Upper lobe of right lung (tissue), 1 donor: Measurements from ENCODE around the gene THYN1. TPM values are rescaled to one million over a fixed set of nuclear protein-coding genes. Genes with fewer than 3 reads are reported as not detected.

Source experiments
- ATAC-seq: fragments of 200-7000 bp; cut with Tn5 transposase; one replicate; pipeline ENCODE4 v1.9.1; 2020; ENCODE audit warnings: mild to moderate bottlenecking, moderate library complexity
- DNase-seq: peaks from one replicate; pipeline ENCODE4 v3.0.0-alpha.2; 2020
- H3K27ac ChIP-seq: fragments of 200-600 bp; one replicate; pipeline ENCODE4 v1.8.0; 2022
- H3K27me3 ChIP-seq: fragments of 200-600 bp; one replicate; pipeline ENCODE4 v1.8.0; 2022; ENCODE audit warnings: mild to moderate bottlenecking
- H3K36me3 ChIP-seq: fragments of 200-600 bp; one replicate; pipeline ENCODE4 v1.8.0; 2022
- H3K4me1 ChIP-seq: fragments of 200-600 bp; one replicate; pipeline ENCODE4 v1.8.0; 2022
- H3K4me3 ChIP-seq: fragments of 200-600 bp; one replicate; pipeline ENCODE4 v1.8.0; 2022; ENCODE audit warnings: mild to moderate bottlenecking
- H3K9me3 ChIP-seq: fragments of 200-600 bp; one replicate; pipeline ENCODE4 v1.8.0; 2022
- intact Hi-C: fragments of 100-400 bp; cut with DNase I; formaldehyde crosslinking; loops from one replicate; pipeline ENCODE4 v1.11.0; 2022
- total RNA-seq: library from RNA; stranded (reverse); fragmentation: NEBNext Ultra II Directional; extraction: Animal tissue kit (Norgen Biotek cat#: 25700); gene quantifications from one replicate; pipeline ENCODE4 v1.2.1, GENCODE V29; 2021
- TF ChIP-seq, protein P1 (sequence below): fragments of 200-600 bp; IDR thresholded peaks from one replicate; pipeline ENCODE4 v1.8.0; 2022; ENCODE audit warnings: antibody characterized with exemption
- donor health status: DM: no; HTN: yes; CAD: no; lungs with severe emphysema.

THYN1 gene
- total RNA-seq, 1 donor from 2014 or later, result 33.8 TPM

- H3K4me3 ChIP-seq, result no peak overlapping the region
- intact Hi-C loops, result no loop called here
- peaks cover 16% of the 10 kb centered on the region for H3K4me1 ChIP-seq
- no peak overlapping the region for H3K27ac ChIP-seq
- no peak for ATAC-seq
- H3K27me3 ChIP-seq, result no peaks in the 10 kb centered on the region
- peaks cover 36% of the 10 kb centered on the region for H3K36me3 ChIP-seq
- no peaks in the 10 kb centered on the region for H3K9me3 ChIP-seq
- TF ChIP-seq, protein P1, sequence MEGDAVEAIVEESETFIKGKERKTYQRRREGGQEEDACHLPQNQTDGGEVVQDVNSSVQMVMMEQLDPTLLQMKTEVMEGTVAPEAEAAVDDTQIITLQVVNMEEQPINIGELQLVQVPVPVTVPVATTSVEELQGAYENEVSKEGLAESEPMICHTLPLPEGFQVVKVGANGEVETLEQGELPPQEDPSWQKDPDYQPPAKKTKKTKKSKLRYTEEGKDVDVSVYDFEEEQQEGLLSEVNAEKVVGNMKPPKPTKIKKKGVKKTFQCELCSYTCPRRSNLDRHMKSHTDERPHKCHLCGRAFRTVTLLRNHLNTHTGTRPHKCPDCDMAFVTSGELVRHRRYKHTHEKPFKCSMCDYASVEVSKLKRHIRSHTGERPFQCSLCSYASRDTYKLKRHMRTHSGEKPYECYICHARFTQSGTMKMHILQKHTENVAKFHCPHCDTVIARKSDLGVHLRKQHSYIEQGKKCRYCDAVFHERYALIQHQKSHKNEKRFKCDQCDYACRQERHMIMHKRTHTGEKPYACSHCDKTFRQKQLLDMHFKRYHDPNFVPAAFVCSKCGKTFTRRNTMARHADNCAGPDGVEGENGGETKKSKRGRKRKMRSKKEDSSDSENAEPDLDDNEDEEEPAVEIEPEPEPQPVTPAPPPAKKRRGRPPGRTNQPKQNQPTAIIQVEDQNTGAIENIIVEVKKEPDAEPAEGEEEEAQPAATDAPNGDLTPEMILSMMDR, result no peak
- DNase-seq, result no peak
Measured at GRCh38 chr11:134264966-134265764, 12.0 kb upstream of the THYN1 start.

DNA sequence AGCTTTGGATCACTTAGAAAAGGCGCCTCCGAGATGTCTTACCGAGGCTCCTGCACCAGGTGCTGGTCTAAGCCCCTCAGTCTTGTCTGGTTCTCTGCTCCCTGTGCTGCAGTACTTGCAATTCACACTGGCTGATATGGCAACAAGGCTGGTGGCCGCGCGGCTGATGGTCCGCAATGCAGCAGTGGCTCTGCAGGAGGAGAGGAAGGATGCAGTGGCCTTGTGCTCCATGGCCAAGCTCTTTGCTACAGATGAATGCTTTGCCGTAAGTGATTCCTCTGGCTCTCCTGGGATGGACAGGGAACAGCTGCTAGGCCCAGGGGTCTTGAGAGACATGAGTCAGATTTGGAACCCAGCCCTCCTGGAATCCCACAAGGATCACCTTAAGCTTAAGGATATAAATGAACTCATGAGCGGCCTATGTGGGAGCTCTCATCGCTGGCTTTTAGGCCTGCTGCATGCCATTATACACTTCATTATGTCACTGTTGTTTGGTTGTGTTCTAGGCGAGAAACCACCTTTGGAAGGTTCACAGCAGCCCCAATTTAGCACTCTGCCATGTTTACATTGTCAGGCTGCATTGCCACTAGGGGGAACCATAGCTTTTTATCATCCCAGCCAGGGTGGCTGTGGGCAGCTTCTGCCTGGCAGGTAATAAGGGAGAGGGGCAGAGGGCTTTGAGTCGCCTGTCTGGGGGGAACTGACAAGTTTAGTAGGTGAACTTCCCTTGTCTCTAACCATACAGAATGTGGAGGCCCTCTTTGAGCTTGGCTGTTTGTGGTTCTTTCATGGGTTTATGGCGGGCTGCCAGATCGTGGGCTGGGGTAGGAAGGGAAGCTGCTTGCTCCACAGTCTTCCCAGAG lies 8.7 kb upstream of the THYN1 start:
- no peak overlapping the region for H3K4me3 ChIP-seq
- no peak overlapping the region for H3K27ac ChIP-seq
- peak; percentile 35 for ATAC-seq
- TF ChIP-seq, protein P1, result peak; percentile 51
- H3K36me3 ChIP-seq, result peaks cover 60% of the 10 kb centered on the region
- no peak for DNase-seq
- no peaks in the 10 kb centered on the region for H3K9me3 ChIP-seq
- intact Hi-C loops, result no loop called here
- peaks cover 6% of the 10 kb centered on the region for H3K4me1 ChIP-seq
- no peaks in the 10 kb centered on the region for H3K27me3 ChIP-seq

GRCh38 chr11:134260983-134261382 lies 7.8 kb upstream of the THYN1 start:
- DNase-seq, result no peak
- intact Hi-C loops, result no loop called here

DNA sequence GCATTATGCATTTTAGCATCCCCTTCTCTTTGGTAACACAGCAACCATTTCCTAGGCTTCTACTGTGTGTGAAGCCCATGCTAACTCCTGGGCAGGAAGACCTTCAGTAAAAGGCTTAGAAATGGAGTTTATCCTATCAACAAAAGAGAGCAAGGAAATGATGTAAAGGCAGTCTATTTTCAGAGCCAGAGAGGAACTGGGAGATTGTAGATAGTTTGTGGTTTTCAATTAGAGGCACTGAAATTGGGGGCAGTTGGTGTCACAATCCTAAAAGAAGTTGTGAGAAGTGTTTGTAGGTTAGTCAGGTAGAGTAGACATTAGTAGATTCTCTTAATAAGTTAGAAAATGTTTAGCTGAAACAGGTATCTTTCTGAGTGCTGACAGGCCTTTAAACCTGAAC lies 7.4 kb upstream of the THYN1 start:
- DNase-seq (no peak), ATAC-seq (no peak)
- Histone ChIP-seq H3K4me1 (peaks cover 3% of the 10 kb centered on the region), H3K4me3 (no peak overlapping the region), H3K9me3 (no peaks in the 10 kb centered on the region), H3K27me3 (no peaks in the 10 kb centered on the region), H3K27ac (no peak overlapping the region), H3K36me3 (peaks cover 60% of the 10 kb centered on the region)
- TF ChIP-seq, protein P1, result no peak
- intact Hi-C loops, result no loop called here

More at GRCh38 chr11:134260983-134261382, 7.8 kb upstream of the THYN1 start:
- Histone ChIP-seq H3K27me3 (no peaks in the 10 kb centered on the region), H3K4me1 (no peaks in the 10 kb centered on the region), H3K9me3 (no peaks in the 10 kb centered on the region), H3K36me3 (peaks cover 60% of the 10 kb centered on the region), H3K27ac (no peak overlapping the region), H3K4me3 (no peak overlapping the region)
- ATAC-seq, result no peak
- TF ChIP-seq, protein P1, result no peak

DNA sequence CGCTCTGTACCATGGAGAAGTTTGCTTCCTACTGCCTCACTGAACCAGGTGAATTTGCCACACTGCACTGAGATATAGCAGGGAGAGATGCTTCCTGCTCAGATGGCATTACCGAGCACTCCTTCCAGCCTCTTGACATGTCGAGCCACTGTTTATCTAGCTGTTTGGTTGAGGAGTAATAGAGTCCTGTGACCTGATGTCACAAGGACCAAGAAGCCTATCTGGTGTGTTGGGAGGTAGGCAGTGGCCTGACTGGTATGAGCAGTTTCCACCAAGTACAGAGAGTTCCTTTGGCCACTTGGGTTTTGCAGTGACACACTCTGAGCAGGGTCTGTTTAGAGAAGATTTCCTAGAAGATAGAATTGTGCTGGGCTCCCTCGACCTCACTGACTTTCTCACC lies 5.4 kb upstream of the THYN1 start:
- no peaks in the 10 kb centered on the region for H3K27me3 ChIP-seq
- peaks cover 58% of the 10 kb centered on the region for H3K36me3 ChIP-seq
- intact Hi-C loops, result no loop called here
- TF ChIP-seq, protein P1, result no peak
- DNase-seq, result no peak
- peak; percentile 82 for ATAC-seq
- H3K4me1 ChIP-seq, result peaks cover 12% of the 10 kb centered on the region
- no peak overlapping the region for H3K4me3 ChIP-seq
- no peak overlapping the region for H3K27ac ChIP-seq
- H3K9me3 ChIP-seq, result no peaks in the 10 kb centered on the region
